ENCODE results near the gene PFDN5.
"Not testable (repeated sequence)": the region's sequence is repeated elsewhere in the genome, so short reads cannot be mapped to it uniquely, and the experiment has no call there.

The PFDN5 gene

DNA sequence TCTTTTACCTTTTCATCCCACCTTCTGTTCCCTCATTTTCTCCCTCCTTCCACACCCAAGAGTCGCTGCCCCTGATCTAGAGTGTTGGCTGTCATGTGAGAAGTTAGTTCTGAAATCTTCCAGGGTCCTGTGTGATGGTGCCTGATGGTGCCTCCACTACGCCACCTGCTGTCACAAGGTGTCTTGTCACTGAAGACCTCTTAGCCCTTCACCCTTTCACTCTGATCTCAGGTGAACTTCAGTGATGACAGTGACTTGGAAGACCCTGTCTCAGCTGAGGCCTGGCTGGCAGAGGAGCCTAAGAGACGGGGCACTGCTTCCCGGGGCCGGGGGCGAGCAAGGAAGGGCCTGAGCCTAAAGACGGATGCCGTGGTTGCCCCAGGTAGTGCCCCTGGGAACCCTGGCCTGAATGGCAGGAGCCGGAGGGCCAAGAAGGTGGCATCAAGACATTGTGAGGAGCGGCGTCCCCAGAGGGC is 7.6 kb upstream of the PFDN5 start:
- no peak for DNase-seq

DNA sequence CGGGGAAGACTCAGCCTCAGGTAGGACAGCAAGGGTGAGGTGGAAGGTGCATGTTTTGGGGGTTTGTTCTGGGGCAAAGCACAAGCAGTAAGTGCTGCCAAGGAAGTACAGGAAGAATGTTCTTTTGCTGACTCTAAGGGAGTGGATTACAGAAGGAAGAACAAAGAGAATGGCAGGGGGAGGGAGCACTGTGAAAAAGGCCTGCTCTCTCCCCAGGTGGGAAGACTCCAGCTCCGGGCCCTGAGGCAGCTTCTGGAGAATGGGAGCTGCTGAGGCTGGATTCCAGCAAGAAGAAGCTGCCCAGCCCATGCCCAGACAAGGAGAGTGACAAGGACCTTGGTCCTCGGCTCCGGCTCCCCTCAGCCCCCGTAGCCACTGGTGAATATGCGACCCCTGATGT is 7.0 kb upstream of the PFDN5 start:
- DNase-seq = no peak

DNA sequence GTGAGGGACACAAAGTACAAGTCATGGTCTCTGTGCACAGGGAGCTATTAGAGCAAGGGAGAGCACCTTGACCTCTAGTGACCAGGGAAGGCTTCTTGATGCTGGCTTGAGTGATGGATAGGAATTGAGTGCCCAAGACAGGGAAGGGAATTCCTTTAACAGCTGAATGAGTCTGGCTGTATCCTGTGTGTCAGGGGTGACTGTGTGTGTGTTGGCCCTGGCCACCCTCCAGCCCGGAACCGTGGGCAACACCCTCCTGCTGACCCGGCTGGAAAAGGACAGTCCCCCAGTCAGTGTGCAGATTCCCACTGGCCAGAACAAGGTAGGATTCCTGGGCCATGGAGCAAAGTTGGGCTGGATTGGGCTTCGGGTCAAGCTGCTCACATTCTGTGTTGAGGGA is 5.5 kb upstream of the PFDN5 start:
- DNase-seq = no peak

DNA sequence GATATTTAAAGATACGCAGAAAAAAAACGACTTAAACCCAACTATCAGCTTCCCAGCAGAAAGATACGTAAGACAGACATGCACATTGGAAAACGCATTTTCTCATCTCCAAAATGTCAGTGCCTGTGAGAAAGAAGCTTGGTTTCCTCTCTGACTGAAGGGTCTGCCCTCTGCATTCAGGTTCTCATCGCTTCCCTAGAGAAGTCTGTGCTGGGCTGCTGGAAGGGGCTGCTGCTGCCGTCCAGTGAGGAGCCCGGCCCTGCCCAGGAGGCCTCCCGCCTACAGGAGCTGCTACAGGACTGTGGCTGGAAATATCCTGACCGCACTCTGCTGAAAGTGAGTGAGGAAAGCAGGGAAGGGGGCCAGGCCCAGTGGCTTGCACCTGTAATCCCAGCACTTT is 4.7 kb upstream of the PFDN5 start:
- DNase-seq = no peak

DNA sequence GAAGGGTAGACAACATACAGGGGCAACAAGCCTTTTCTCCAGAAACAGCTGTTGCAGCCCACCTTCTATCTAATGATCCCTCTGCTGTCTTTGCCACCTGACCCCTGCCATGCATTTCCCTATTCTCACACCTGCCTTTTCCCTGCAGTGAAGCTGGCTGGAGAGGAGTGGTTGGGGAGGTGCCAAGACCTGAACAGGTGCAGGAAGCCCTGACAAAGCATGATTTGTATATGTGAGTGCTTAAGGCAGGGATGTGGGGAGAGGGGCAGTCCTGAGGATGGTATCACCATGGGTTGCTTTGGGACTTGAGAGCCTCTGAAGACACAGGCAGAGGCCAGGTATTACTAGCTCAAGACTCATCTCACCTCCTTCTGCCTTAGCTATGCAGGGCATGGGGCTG is 2.9 kb upstream of the PFDN5 start:
- no peak for DNase-seq

DNA sequence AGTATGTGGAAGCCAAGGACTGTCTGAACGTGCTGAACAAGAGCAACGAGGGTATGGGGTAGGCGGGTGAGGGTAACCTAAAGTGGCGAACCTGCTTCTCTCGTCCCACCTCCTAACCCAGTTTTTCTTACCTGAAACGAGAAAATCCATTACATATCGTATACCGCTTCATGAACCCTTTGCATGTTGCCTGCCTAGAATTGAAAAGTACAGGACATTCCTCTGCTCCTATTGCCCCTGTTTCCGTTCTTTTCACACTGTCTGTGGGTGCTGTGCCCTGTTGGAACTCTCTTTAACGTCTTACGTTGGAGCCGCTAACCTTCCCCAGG is 513 bp downstream of the PFDN5 start:
- no peak for DNase-seq

DNA sequence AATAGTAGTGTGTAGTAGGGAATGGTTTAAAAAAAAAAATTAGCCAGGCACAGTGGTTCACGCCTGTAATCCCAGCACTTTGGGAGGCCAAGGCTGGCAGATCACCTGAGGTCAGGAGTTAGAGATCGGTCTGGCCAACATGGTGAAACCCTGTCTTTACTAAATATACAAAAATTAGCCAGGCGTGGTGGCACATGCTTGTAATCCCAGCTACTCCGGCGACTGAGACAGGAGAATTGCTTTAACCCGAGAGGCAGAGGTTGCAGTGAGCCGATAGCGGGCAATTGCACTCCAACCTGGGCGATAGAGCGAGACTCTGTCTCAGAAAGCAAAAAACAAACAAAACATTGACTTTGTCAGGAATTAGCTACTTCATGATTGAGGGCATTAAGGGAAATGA is 1.8 kb downstream of the PFDN5 start:
- DNase-seq = not testable (repeated sequence)

DNA sequence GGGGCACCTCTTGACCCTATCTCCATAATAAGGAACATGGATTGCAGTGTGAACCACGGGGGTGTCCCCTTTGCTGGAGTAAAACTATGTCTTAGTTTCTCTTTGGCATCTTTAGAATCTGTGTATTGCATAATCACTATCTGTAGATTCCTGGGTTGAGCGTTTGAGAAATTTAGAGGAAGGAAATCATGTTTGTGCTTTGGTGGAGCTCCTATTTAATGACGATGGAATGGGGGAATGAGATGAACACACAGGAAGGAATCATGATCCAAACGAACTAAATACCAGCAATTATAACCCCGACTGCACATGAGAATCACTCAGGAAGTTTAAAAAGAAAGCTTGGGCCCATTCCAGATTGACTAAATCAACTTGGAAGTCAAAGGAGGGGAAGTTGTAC is 2.8 kb downstream of the PFDN5 start:
- no peak for DNase-seq

DNA sequence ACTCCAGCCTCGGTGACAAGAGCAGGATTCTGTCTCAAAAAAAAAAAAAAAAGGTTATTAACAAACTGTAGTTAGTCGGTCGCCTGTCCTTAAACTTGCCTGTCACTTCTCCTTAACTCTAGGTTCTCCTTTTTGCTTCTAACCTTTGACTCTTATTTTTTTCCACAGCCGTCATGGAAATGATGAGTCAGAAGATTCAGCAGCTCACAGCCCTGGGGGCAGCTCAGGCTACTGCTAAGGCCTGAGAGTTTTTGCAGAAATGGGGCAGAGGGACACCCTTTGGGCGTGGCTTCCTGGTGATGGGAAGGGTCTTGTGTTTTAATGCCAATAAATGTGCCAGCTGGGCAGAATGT is 3.7 kb downstream of the PFDN5 start:
- DNase-seq = no peak

DNA sequence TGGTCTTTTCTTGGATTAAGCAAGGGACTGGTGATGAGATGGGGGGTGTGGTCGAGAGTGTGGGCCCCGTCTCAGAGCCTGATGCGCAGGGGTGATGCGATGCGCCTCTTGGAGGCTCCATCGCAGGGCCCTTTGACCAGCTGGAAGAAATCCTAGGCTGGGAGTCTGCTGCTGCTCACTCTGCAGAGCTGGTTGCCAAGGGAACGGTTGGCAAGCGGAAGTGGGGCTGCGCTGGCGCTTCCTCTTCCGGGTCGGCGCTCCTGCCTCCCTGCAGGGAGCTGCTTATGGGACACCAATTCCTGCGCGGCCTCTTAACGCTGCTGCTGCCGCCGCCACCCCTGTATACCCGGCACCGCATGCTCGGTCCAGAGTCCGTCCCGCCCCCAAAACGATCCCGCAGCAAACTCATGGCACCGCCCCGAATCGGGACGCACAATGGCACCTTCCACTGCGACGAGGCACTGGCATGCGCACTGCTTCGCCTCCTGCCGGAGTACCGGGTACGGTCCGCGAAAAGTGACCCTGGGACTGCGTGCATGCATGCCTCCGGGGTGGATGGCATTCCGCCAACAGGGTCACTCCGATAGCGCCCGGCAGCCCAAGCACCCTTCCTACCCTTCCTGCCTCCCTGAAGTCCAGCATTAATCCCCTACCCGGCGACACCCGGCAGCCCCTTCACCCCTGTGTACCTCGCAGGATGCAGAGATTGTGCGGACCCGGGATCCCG is 4.3 kb downstream of the PFDN5 start, which contains the start of gene MYG1:
Gene MYG1, plus strand, starts transcription at position 242 of the 727 bp plus-strand sequence. Its CDS starts 43 bp downstream, at position 285.
- DNase-seq = no peak

DNA sequence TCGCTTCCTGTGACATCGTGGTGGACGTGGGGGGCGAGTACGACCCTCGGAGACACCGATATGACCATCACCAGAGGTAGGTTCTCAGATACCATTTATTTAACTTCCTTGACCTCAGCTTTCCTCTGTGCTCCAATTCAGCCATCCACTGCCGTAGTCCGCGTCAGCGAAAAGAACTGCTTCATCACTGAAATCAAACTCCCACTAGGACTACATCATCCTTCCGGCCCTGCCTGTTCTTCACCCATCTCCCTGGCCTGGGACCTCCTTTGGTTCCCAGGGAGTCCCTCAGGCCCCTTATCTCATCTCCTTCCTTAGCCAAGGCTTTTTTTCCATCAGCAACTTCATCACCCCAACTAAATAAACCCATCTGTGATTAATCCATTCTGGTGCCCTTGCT is 4.8 kb downstream of the PFDN5 start:
- no peak for DNase-seq

DNA sequence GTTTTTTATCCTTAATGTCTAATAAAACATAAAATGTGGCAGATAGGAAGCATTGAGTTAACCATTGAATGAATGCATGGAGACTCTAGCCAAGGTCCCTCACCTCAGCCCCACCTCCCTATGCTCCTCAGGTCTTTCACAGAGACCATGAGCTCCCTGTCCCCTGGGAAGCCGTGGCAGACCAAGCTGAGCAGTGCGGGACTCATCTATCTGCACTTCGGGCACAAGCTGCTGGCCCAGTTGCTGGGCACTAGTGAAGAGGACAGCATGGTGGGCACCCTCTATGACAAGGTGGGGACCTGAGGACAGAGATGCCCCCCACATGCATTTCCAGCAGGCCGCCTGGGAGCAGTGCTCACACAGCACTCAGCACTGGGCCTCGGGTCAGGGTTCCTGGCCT is 7.6 kb downstream of the PFDN5 start:
- DNase-seq = no peak

DNA sequence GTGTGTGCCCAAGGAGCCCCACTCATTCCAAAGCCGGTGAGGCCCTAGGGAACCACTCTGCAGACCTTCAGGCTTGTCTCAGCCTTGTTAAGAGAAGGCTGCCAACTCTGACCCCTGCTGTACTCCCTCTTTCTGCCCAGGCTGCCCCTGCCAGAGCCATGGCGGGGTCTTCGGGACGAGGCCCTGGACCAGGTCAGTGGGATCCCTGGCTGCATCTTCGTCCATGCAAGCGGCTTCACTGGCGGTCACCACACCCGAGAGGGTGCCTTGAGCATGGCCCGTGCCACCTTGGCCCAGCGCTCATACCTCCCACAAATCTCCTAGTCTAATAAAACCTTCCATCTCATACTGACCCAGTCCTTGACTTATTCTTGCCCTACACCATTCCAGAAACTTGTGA is 11.5 kb downstream of the PFDN5 start:
- DNase-seq = no peak

DNA sequence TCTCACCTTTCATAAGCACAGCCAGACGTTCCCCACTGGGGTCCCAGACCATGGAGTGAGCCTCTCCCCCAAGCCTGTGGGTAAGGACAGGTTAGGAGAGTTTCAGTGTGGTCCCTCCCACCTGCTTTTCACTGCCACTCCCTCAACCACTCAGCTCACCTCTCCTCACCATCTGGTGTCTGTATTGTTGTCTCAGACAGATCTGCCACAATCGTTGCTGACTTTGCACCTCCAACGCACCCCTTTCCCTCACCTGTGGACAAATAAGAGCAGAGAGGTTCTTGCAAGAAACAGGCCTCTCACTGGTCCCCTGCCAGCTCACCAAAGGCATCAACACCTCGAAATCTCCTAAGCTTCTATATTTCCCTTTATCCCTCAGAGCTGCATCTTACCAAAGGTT is 12.9 kb downstream of the PFDN5 start:
- DNase-seq = no peak

DNA sequence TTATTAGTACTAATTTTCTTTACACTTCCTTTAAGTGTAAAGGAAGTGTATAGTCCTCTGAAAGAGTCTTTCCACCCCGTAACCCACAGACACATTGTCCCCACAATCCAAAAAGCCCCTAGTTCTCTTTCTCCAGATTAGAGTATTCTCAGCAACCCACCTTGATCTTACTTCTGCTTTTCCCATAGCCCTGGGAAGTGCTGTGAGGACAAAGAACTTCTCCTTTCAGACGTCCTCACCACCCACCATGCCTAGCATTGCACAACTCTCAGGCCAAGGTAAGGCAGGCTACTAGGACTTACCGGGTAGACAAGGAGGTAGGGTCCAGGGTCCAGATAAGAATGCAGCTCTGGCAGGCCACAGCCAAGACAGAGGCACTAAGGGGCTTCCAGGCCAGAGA is 18.7 kb downstream of the PFDN5 start:
- no peak for DNase-seq

DNA sequence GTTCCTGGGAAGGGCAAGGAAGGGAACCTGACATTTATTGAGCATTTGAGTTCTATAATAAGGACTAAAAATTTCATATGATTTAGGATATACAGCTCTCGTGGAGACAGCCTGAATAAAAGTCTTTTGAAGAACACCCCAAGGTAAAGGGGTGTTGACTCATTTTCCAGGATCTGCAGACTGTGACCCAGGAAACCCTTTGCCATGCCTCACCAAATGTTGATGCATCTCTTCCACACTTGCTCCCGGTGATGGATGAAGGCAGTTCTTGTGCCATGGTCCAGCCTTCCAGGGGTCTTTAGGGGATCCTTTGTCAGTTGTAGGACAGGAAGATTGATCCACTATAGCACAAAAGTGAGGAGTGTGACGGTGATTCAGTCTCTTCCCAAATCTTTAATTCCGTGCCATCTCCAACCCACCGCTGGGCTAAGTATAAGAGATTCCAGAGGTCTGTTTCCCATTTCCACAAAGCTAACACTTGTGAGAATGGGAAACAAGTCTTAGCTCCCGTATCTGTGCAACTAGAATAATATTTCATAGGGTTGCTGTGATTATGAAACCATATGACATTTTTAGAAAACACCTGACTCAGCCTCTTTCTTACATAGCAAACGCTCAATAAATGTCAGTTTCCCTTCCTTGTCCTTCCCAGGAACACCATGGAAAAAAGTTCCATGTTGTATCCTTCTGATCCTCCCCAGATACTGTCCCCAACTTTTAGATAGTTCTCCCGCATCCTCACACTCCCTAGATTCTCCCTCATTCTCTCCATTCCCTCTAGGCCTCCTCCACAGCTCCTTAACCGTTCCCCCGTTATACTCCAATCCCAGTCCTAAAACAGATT is 25.2 kb downstream of the PFDN5 start:
- DNase-seq = no peak

DNA sequence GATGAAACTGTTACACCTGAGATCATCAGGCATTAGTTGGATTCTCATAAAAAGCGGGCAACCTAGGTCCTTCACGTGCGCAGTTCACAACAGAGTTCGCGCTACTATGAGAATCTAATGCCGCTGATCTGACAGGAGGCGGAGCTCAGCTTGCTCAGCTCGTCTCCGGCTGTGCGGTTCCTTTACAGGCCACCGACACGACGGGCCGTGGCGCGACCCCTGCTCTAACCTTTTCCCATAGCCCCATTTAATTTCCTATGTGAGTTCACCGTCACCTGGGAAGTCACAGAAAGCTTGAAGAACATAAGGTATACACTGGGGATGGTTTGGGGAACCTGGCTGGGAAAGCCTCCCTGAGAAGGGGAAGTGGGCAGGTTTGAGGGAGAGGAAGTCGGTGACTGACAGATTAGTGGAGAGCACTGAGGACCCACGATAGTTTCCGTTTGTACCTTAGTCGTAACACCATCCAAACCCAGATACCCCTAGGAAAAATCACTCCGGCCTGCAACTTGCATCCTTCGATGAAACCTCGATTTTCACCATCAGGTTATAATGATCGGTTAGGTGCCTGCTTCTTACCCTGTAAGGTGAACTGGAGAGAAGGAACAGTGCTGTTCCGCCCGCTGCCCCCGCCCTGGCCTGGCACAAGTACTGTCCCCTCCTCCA is 28.9 kb downstream of the PFDN5 start:
- no peak for DNase-seq

DNA sequence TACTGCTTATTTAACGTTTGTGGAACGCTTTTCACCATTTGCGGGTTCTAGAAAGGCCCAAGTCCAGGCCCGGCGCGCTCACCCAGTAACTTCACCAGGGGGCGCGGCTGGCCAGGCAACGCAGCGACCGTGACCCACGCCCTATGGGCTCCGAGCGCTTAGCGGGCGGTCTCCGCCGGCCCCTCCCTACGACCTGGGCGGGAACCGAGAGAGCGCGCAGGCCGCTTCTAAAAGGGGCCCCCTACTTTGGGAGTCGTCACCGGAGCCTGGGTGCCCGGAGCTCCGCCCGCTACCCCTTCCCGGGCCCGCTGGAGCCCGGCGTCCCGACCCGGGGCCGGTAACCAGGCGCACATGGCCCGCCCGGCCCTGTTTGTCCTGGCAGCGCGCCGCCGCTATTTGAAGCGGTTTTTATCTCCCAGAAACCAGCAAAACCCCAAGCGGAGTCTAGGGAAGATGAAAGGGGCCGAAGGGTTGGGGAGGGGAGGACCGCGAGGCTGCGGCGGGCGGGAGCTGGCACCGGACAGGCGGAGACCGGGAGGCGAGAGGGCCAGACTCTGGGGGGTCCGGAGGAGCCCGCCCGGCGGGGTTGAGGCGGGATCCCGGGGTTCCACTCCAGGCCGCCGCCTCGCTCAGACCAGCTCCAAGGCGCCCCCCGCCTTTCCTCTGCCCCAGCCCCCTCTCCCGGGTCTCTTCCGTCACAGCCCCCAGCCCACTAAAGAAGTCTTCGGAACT is 29.6 kb downstream of the PFDN5 start:
- DNase-seq = no peak

DNA sequence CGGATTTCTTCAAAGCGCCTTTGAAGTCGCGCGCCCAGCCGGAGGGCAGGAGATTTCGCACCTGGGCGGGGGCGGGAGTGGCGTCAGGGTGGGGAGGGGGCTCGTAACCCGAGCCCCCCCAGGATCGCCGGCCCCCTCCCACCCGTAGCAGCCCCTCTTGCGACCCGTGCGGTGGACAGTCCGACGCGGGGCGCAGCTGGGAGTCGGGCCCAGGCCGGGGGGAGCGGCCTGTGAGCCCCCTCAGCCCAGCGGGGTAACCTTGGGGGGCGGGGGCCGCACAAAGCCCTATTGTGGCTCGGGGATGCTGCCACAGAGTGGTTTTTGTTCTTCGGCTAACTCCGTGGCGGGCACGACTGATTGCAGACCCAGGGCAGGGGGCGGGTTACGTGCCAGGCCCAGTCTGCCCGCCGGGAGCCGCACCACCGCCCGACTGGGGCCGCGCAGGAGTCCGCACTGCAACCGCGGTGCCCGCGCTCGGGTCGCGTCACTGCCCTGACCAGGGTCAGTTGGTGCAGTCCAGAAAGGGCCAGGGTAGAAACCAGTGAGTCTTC is 30.2 kb downstream of the PFDN5 start:
- no peak for DNase-seq

DNA sequence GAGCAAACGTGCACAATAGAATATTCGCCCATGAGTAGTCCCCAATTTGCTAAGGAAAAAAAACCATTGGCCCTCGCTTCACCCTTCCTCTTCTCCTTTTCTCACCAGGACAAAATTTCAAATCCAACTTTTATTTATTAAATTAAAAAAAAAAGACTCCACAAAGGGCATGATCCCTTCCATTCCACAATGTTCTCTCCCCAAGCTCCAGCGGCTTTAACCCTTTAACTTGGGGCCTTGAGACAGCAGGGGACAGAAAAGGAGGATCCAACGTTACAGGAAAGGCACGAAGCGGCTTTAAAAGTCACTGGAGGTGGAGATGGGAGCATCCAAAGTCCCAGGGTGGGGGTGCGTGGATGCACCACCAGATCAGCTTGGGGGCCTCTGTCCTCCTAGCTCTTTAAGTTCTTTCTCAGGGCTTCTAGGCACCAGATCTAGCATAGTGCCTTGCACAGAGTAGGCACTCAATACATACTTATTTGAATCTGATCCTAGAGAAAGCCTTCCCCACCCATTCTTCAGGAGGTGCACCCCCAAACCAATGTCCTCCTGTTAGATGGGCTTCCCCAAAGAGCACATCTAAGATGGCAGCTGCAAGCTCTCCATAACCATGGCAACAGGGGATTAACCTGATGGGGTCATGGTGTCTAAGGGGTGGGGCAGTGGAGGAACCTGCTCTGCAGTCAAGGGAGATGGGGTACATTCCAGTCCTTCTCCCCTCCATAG is 31.3 kb downstream of the PFDN5 start:
- DNase-seq = no peak

DNA sequence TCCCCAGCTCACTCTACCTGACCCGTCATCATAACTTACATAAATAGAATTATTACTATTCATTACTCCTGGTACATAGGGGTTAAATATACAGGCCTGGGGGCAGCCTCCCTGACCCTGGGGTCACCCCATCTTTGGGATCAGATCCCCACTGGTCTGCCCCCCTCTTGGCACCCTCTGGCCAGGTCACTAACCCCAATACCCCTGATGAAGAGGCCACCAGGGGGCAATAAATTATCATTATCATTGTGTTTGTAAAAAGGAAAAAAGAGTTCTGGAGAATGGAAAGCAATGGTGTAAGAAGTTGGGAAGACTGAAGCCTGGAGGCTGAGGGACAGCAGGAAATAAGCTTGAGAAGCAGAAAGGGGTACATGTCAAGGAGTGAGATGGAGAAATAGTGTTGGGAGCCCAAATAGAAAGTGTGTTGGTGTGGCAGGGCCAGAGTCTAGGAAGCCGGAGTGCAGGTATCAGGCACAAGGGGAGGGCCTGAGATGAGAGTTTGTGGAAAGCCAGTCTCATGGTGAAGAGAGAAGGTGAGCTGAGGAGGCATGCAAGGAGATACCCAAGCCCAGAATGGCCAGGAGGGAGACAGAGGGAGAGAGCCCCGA is 32.2 kb downstream of the PFDN5 start:
- no peak for DNase-seq

DNA sequence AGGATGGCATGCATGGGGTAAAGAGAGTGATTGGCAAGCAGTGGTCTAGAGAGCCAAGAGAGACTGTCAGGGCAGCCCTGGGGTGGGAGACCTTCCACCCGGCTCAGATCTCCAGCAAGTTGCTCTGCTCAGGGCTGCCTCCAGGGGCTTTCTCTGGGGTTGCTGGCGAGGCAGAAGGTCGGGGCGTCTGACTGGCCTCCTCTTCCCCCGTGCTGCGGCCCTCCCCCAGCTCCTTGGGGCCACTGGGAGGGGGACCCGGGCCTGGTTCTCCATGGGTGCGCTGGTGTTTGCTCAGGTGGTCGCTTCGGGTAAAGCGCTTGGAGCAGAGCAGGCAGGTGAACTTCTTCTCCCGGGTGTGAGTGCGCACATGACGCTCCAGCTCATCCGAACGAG is 32.7 kb downstream of the PFDN5 start:
- DNase-seq = no peak

Measured in cortex of kidney (tissue), 1 donor.